PC-3 (cell line): Measurements from ENCODE around the gene AVL9. TPM values are rescaled to one million over a fixed set of nuclear protein-coding genes. Genes with fewer than 3 reads are reported as not detected.
A peak's percentile ranks its signal among the peaks of the same experiment; 100 is the strongest.

Experiments
- ATAC-seq: fragments of 200-7000 bp; cut with Tn5 transposase; 2 replicates; pipeline ENCODE4 v1.9.1; 2020; ENCODE audit warnings: mild to moderate bottlenecking, moderate library complexity
- BruUV-seq: library from RNA; stranded (reverse); fragments of 400-500 nt; replicated peaks from 2 replicates; lab custom pipeline; 2021; lab: Mats Ljungman, UMichigan
- CTCF ChIA-PET: fragments of 300-600 bp; sonication (Branson Sonifier 250); formaldehyde crosslinking; loops from one replicate; lab custom pipeline; 2022; ENCODE audit warnings: antibody characterized with exemption; lab: Charles Lee
- POLR2A ChIA-PET: fragments of 300-600 bp; sonication (Branson Sonifier 250); formaldehyde crosslinking; loops from one replicate; lab custom pipeline; 2022; ENCODE audit warnings: antibody characterized with exemption; ENCODE audit not compliant: unreplicated experiment; lab: Charles Lee
- DNase-seq: peaks from one replicate; pipeline ENCODE4 v3.0.0-alpha.2; 2015
- H2AFZ ChIP-seq: fragments of 300-600 bp; sonication (generic); 2 replicates; pipeline ENCODE4 v1.6.0; 2016; ENCODE audit warnings: antibody characterized with exemption, low read length
- H3F3A ChIP-seq: fragments of 300-600 bp; sonication (generic); one replicate; pipeline ENCODE4 v1.6.0; 2017; ENCODE audit warnings: antibody characterized with exemption, low read length, control low read depth, mild to moderate bottlenecking; ENCODE audit not compliant: unreplicated experiment
- H3K27ac ChIP-seq: fragments of 300-600 bp; sonication (generic); 2 replicates; pipeline ENCODE4 v1.5.1; 2016; ENCODE audit warnings: mild to moderate bottlenecking, low read length
- H3K27me3 ChIP-seq: fragments of 300-600 bp; sonication (generic); 2 replicates; pipeline ENCODE4 v1.6.1; 2016; ENCODE audit warnings: low read length, mixed read lengths
- H3K36me3 ChIP-seq: fragments of 300-600 bp; sonication (generic); 2 replicates; pipeline ENCODE4 v1.6.1; 2016; ENCODE audit warnings: low read depth, mixed run types, low read length, mixed read lengths
- H3K4me1 ChIP-seq: fragments of 300-600 bp; sonication (generic); 2 replicates; pipeline ENCODE4 v1.5.1; 2016; ENCODE audit warnings: low read length; ENCODE audit not compliant: insufficient read depth
- H3K4me2 ChIP-seq: fragments of 300-600 bp; sonication (generic); 2 replicates; pipeline ENCODE4 v1.6.0; 2016; ENCODE audit warnings: low read length
- H3K4me3 ChIP-seq: fragments of 300-600 bp; sonication (generic); 2 replicates; pipeline ENCODE4 v1.5.1; 2016; ENCODE audit warnings: mild to moderate bottlenecking, low read length, mixed read lengths
- H3K79me2 ChIP-seq: fragments of 300-600 bp; sonication (generic); 2 replicates; pipeline ENCODE4 v1.6.1; 2017; ENCODE audit warnings: low read length, mixed read lengths
- H3K9ac ChIP-seq: fragments of 300-600 bp; sonication (generic); 2 replicates; pipeline ENCODE4 v1.6.0; 2016; ENCODE audit warnings: mild to moderate bottlenecking, low read length
- H3K9me2 ChIP-seq: fragments of 300-600 bp; sonication (generic); replicated peaks from 2 replicates; pipeline ENCODE4 v1.6.1; 2016; ENCODE audit warnings: mixed run types, low read length, mixed read lengths
- H3K9me3 ChIP-seq: fragments of 300-600 bp; sonication (generic); 2 replicates; pipeline ENCODE4 v1.6.1; 2016; ENCODE audit warnings: low read length, mixed read lengths
- H4K20me1 ChIP-seq: fragments of 300-600 bp; sonication (generic); 2 replicates; pipeline ENCODE4 v1.6.1; 2016; ENCODE audit warnings: low read length, mixed read lengths
- EZH2 ChIP-seq: fragments of 300-600 bp; sonication (generic); IDR thresholded peaks from one replicate; pipeline ENCODE4 v1.6.1; 2017; ENCODE audit warnings: antibody characterized with exemption, mild to moderate bottlenecking, low read length; ENCODE audit not compliant: unreplicated experiment
- EZH2phosphoT487 ChIP-seq: fragments of 300-600 bp; sonication (generic); IDR thresholded peaks from 2 replicates; pipeline ENCODE4 v1.6.1; 2018; ENCODE audit warnings: mild to moderate bottlenecking, antibody characterized with exemption, low read length, borderline replicate concordance
- intact Hi-C: fragments of 100-400 bp; cut with micrococcal nuclease; formaldehyde crosslinking; loops from 2 replicates; pipeline ENCODE4 v1.9.0; 2023
- total RNA-seq: library from RNA; depleted of rRNA; stranded (reverse); fragments of >200 nt; gene quantifications from 2 replicates; pipeline ENCODE4 v1.2.3, GENCODE V29; 2014
- TF ChIP-seq, protein P1 (sequence below): fragments of 300-600 bp; sonication (generic); conservative IDR thresholded peaks from 2 replicates; pipeline ENCODE4 v1.5.1; 2017; ENCODE audit warnings: antibody characterized with exemption, low read depth, mild to moderate bottlenecking, low read length

Gene AVL9
- total RNA-seq, 1 experiment from 2014 or later: 13.2 TPM

DNA sequence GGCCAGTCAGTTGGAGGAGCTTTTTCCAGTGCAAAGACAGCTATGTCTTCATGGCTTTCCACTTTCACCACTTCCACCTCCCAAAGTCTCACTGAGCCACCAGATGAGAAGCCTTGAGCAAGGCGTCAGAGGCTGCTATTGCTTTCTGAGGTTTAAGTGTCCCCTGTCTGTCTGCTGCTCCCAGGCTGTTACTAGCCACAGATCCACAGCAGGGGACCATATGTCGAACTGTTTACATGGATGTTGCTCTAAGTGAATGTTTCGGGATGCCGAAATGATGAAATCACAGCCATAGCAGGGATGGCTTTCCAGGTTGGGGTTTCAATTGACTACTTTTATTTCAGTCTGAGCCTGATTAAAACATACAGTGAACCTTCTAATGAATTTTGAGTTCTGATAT is 88.5 kb downstream of the AVL9 start:
- Histone ChIP-seq H3K9ac (no peak overlapping the region), H3K4me1 (peaks cover 29% of the 10 kb centered on the region), H3K27ac (no peak overlapping the region), H3K79me2 (no peaks in the 10 kb centered on the region), H3F3A (no peaks in the 10 kb centered on the region), H3K4me3 (no peak overlapping the region), H3K27me3 (no peaks in the 10 kb centered on the region), H3K4me2 (no peak overlapping the region), H4K20me1 (no peaks in the 10 kb centered on the region), H3K9me3 (no peaks in the 10 kb centered on the region), H3K9me2 (no peaks in the 10 kb centered on the region), H2AFZ (no peak overlapping the region), H3K36me3 (peaks cover 39% of the 10 kb centered on the region)
- intact Hi-C loops: loop anchor here (5.0 kb wide), 1 partner anchor 89 kb away; no protein-coding TSS in a partner anchor
- DNase-seq: no peak
- ATAC-seq: no peak
- POLR2A ChIA-PET: no interaction called here
- no TSS peak for BruUV-seq
- no peak for TF ChIP-seq EZH2phosphoT487
- no peak for TF ChIP-seq EZH2
- TF ChIP-seq, protein P1, sequence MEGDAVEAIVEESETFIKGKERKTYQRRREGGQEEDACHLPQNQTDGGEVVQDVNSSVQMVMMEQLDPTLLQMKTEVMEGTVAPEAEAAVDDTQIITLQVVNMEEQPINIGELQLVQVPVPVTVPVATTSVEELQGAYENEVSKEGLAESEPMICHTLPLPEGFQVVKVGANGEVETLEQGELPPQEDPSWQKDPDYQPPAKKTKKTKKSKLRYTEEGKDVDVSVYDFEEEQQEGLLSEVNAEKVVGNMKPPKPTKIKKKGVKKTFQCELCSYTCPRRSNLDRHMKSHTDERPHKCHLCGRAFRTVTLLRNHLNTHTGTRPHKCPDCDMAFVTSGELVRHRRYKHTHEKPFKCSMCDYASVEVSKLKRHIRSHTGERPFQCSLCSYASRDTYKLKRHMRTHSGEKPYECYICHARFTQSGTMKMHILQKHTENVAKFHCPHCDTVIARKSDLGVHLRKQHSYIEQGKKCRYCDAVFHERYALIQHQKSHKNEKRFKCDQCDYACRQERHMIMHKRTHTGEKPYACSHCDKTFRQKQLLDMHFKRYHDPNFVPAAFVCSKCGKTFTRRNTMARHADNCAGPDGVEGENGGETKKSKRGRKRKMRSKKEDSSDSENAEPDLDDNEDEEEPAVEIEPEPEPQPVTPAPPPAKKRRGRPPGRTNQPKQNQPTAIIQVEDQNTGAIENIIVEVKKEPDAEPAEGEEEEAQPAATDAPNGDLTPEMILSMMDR: no peak
- CTCF ChIA-PET: no interaction called here

DNA sequence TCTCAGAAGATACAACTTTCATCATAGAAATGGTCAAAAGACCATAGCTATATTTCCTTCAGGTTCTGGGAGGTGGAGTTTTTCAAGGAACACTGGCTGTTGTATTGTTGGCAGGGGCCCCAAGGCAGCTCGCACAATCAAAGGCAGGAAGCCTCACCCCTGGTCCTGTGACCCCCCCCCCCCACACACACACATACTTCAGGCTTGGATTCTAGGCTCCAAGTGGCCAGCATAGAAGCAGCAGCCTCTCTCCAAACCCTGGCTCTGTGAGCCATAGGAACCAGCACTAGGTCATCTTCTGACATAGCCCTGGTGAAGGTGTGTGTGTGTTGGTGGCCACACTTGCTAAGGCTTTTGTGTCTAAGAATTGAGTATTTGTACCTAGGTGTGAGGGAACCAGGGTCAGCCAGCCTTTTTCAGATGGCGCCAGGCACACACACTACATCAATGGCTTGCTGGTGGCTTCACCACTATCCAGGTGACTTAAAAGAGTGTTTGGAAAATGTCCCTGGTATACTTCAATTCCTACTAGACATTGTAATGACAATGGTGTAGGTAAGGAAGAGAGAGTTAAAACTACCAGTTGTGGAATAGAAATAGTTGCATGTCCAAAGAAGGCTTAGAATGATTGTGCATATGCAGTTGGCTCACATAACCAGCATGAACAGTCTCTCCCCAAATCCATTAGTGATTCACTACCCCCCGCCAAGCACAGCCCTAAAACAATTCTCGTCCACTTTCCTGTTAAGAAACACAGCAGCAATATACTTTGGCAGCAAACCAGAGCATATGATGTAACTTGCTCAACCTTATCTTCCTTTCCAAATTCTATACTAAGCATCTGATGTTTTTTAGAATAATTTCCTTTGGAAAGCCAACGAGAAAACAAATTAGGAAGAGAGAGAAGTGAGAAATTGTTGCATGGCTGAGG is 91.3 kb downstream of the AVL9 start:
- DNase-seq (peak; percentile 18), ATAC-seq (0 out of 2 replicates have a peak, but pooled peaks have one; percentile 23)
- no TSS peak for BruUV-seq
- H3K4me2 ChIP-seq: no peak overlapping the region
- no peak overlapping the region for H3K4me3 ChIP-seq
- H3K9me3 ChIP-seq: no peaks in the 10 kb centered on the region
- no peaks in the 10 kb centered on the region for H3F3A ChIP-seq
- TF ChIP-seq EZH2 (no peak), EZH2phosphoT487 (no peak)
- TF ChIP-seq, protein P1: no peak
- H3K27me3 ChIP-seq: no peaks in the 10 kb centered on the region
- intact Hi-C loops: loop anchor here (2.0 kb wide), 1 partner anchor 72 kb away; no protein-coding TSS in a partner anchor
- no peak overlapping the region for H3K27ac ChIP-seq
- H3K9ac ChIP-seq: no peak overlapping the region
- peaks cover 20% of the 10 kb centered on the region for H3K4me1 ChIP-seq
- H4K20me1 ChIP-seq: no peaks in the 10 kb centered on the region
- H3K79me2 ChIP-seq: no peaks in the 10 kb centered on the region
- no peak overlapping the region for H2AFZ ChIP-seq
- H3K9me2 ChIP-seq: no peaks in the 10 kb centered on the region
- CTCF ChIA-PET: no interaction called here
- peaks cover 26% of the 10 kb centered on the region for H3K36me3 ChIP-seq
- POLR2A ChIA-PET: no interaction called here
